Aorta (tissue), 5 donors: ENCODE measurements around the gene NDE1. TPM values are rescaled to one million over a fixed set of nuclear protein-coding genes. Genes with fewer than 3 reads are reported as not detected.

Source experiments
- ATAC-seq: fragments of 200-7000 bp; cut with Tn5 transposase; one replicate; pipeline ENCODE4 v1.9.1; 2022; ENCODE audit warnings: moderate library complexity; ENCODE audit not compliant: low FRiP score
- DNase-seq, 2 donors: peaks; one replicate each; pipeline ENCODE4 v3.0.0-alpha.2; 2020
- H3K27ac ChIP-seq, 2 donors: one replicate each; pipeline ENCODE4 v1.5.1; 2013; ENCODE audit warnings: low read length in 2 of 2, mild to moderate bottlenecking in 2 of 2, moderate library complexity in 2 of 2, control low read depth in 1 of 2, inconsistent platforms in 1 of 2, low read depth in 1 of 2
- H3K27me3 ChIP-seq, 2 donors: one replicate each; pipeline ENCODE4 v1.6.1; 2013; ENCODE audit warnings: control low read depth in 1 of 2, low read length in 1 of 2, mild to moderate bottlenecking in 1 of 2, moderate library complexity in 1 of 2; ENCODE audit not compliant: insufficient read depth in 2 of 2, control insufficient read depth in 1 of 2
- H3K36me3 ChIP-seq, 2 donors: one replicate each; pipeline ENCODE4 v1.6.1; 2013; ENCODE audit warnings: control low read depth in 1 of 2, low read length in 1 of 2, mild to moderate bottlenecking in 1 of 2; ENCODE audit not compliant: insufficient read depth in 2 of 2, control insufficient read depth in 1 of 2
- H3K4me1 ChIP-seq, 2 donors: one replicate each; pipeline ENCODE4 v1.6.1; 2013; ENCODE audit warnings: low read length in 2 of 2, control low read depth in 1 of 2, mild to moderate bottlenecking in 1 of 2, moderate library complexity in 1 of 2; ENCODE audit not compliant: insufficient read depth in 2 of 2, control insufficient read depth in 1 of 2
- H3K4me3 ChIP-seq, 2 donors: one replicate each; pipeline ENCODE4 v1.5.1; 2013; ENCODE audit warnings: low read length in 2 of 2, control low read depth in 1 of 2, mild to moderate bottlenecking in 1 of 2
- H3K9me3 ChIP-seq: one replicate; pipeline ENCODE4 v1.6.1; 2013; ENCODE audit warnings: mild to moderate bottlenecking, low read length; ENCODE audit not compliant: control insufficient read depth
- WGBS, 2 donors: extraction: QIAGEN DNeasy Blood & Tissue Kit; methylation state at CpG; one replicate each; pipeline ENCODE4 v1.1.7; 2013; 5-methylcytosine and 5-hydroxymethylcytosine counted together
- intact Hi-C, 2 donors: fragments of 100-400 bp; cut with DNase I; formaldehyde crosslinking; loops; one replicate each; pipeline versions ENCODE4 v1.14.2 to v1.15.0; 2022
- polyA plus RNA-seq, 2 donors: library from polyadenylated mRNA; stranded (reverse); fragments of 200-250 nt; gene quantifications; one replicate each; pipeline ENCODE4 v1.2.3, GENCODE V29; 2013
- total RNA-seq, 2 donors: library from RNA; stranded (reverse); fragmentation: NEBNext Ultra II Directional; extraction: Animal tissue kit (Norgen Biotek cat#: 25700); gene quantifications; one replicate each; pipeline ENCODE4 v1.2.1, GENCODE V29; 2021
- donor health status: healthy with polysubstance abuse.
- donor health status: Bipolar disorder and iron deficiency.
- donor health status: DM: no; HTN: no; CAD: no.
- donor health status: DM: no; HTN: no; CAD: no.
- donor health status: DM: yes; HTN: yes; CAD: no.

The NDE1 gene
- total and polyA plus RNA-seq, 4 donors, result 14.8 to 42.8 (median 23.9) TPM

GRCh38 chr16:15749371-15749770 lies 99.3 kb downstream of the NDE1 start:
- H3K9me3 ChIP-seq, result no peaks in the 10 kb centered on the region
- 16 to 25% methylated on average over 2 of the region's 2 CpGs for WGBS, 2 donors
- no peak for ATAC-seq
- no peaks in the 10 kb centered on the region for H3K4me1 ChIP-seq
- no peak for DNase-seq
- H3K27ac ChIP-seq, result peak overlapping the region in 1 of 2 donors; percentile 26
- H3K36me3 ChIP-seq, result peaks cover 7 to 34% of the 10 kb centered on the region in 2 donors
- no peak overlapping the region for H3K4me3 ChIP-seq
- intact Hi-C loops, result loop anchor here in 1 of 2 donors (10.0 kb wide), 1 partner anchor 385 kb away; no protein-coding TSS in a partner anchor
- H3K27me3 ChIP-seq, result no peaks in the 10 kb centered on the region

GRCh38 chr16:15749985-15750384 lies 99.9 kb downstream of the NDE1 start:
- Histone ChIP-seq H3K9me3 (no peaks in the 10 kb centered on the region), H3K4me3 (no peak overlapping the region), H3K27ac (no peak overlapping the region), H3K27me3 (no peaks in the 10 kb centered on the region), H3K4me1 (no peaks in the 10 kb centered on the region), H3K36me3 (peaks cover 7 to 33% of the 10 kb centered on the region in 2 donors)
- intact Hi-C loops, result loop anchor here in 1 of 2 donors (10.0 kb wide), 1 partner anchor 385 kb away; no protein-coding TSS in a partner anchor
- ATAC-seq (no peak), DNase-seq (no peak)
- WGBS, 2 donors, result 87 to 91% methylated on average over 18 of the region's 18 CpGs

GRCh38 chr16:15751940-15752339 lies 101.9 kb downstream of the NDE1 start:
- Histone ChIP-seq H3K9me3 (no peaks in the 10 kb centered on the region), H3K36me3 (peaks cover 4 to 34% of the 10 kb centered on the region in 2 donors), H3K4me3 (no peak overlapping the region), H3K27me3 (no peaks in the 10 kb centered on the region), H3K27ac (peak overlapping the region in 1 of 2 donors; percentile 17), H3K4me1 (no peaks in the 10 kb centered on the region)
- DNase-seq, result no peak
- WGBS, 2 donors, result 81 to 84% methylated on average over 7 of the region's 7 CpGs
- intact Hi-C loops, result no loop called here
- no peak for ATAC-seq

GRCh38 chr16:15752717-15753488 lies 102.9 kb downstream of the NDE1 start:
- no peak overlapping the region for H3K4me3 ChIP-seq
- intact Hi-C loops, result no loop called here
- no peaks in the 10 kb centered on the region for H3K4me1 ChIP-seq
- ATAC-seq (no peak), DNase-seq (no peak)
- H3K27ac ChIP-seq, result no peak overlapping the region
- H3K27me3 ChIP-seq, result no peaks in the 10 kb centered on the region
- WGBS, 2 donors, result 81% methylated on average over 12 of the region's 12 CpGs
- peaks cover 4 to 30% of the 10 kb centered on the region in 2 donors for H3K36me3 ChIP-seq
- no peaks in the 10 kb centered on the region for H3K9me3 ChIP-seq

- Histone ChIP-seq H3K4me1 (no peaks in the 10 kb centered on the region), H3K27ac (peak overlapping the region in 1 of 2 donors; percentile 11), H3K4me3 (no peak overlapping the region), H3K9me3 (no peaks in the 10 kb centered on the region), H3K36me3 (peaks cover 8 to 27% of the 10 kb centered on the region in 2 donors), H3K27me3 (no peaks in the 10 kb centered on the region)
- 50% methylated on average over 8 of the region's 8 CpGs for WGBS, 2 donors
- ATAC-seq (no peak), DNase-seq (no peak)
- intact Hi-C loops, result no loop called here
Measured at GRCh38 chr16:15754821-15755534, 104.9 kb downstream of the NDE1 start.

GRCh38 chr16:15757077-15757386 lies 107.0 kb downstream of the NDE1 start:
- no peak overlapping the region for H3K27ac ChIP-seq
- peak in 1 of 2 donors; percentile 71 for DNase-seq
- H3K4me3 ChIP-seq, result no peak overlapping the region
- H3K36me3 ChIP-seq, result peaks cover 8 to 28% of the 10 kb centered on the region in 2 donors
- H3K4me1 ChIP-seq, result no peaks in the 10 kb centered on the region
- H3K27me3 ChIP-seq, result no peaks in the 10 kb centered on the region
- ATAC-seq, result no peak
- intact Hi-C loops, result no loop called here
- WGBS, 2 donors, result 88 to 90% methylated on average over 10 of the region's 10 CpGs
- no peaks in the 10 kb centered on the region for H3K9me3 ChIP-seq

- no peaks in the 10 kb centered on the region for H3K4me1 ChIP-seq
- intact Hi-C loops, result no loop called here
- H3K36me3 ChIP-seq, result peaks cover 12 to 30% of the 10 kb centered on the region in 2 donors
- H3K27ac ChIP-seq, result peak overlapping the region in 1 of 2 donors; percentile 5
- no peaks in the 10 kb centered on the region for H3K9me3 ChIP-seq
- H3K27me3 ChIP-seq, result no peaks in the 10 kb centered on the region
- no peak overlapping the region for H3K4me3 ChIP-seq
- WGBS, 2 donors, result 87 to 89% methylated on average over 23 of the region's 23 CpGs
- DNase-seq (peak in 1 of 2 donors; percentile 63), ATAC-seq (peak; percentile 8)
Measured at GRCh38 chr16:15757630-15758251, 107.7 kb downstream of the NDE1 start.

GRCh38 chr16:15759070-15759469 lies 109.0 kb downstream of the NDE1 start:
- DNase-seq (no peak), ATAC-seq (no peak)
- H3K4me1 ChIP-seq, result no peaks in the 10 kb centered on the region
- WGBS, 2 donors, result 82 to 86% methylated on average over 4 of the region's 4 CpGs
- intact Hi-C loops, result no loop called here
- H3K27me3 ChIP-seq, result no peaks in the 10 kb centered on the region
- no peaks in the 10 kb centered on the region for H3K9me3 ChIP-seq
- no peak overlapping the region for H3K4me3 ChIP-seq
- peak overlapping the region in 1 of 2 donors; percentile 6 for H3K27ac ChIP-seq
- H3K36me3 ChIP-seq, result peaks cover 16 to 27% of the 10 kb centered on the region in 2 donors
